ENCODE data around the gene SURF1. TPM values are rescaled to one million over a fixed set of nuclear protein-coding genes. Genes with fewer than 3 reads are reported as not detected.

The SURF1 gene
- total RNA-seq, 1 experiment from 2014 or later, result 45.6 TPM

DNA sequence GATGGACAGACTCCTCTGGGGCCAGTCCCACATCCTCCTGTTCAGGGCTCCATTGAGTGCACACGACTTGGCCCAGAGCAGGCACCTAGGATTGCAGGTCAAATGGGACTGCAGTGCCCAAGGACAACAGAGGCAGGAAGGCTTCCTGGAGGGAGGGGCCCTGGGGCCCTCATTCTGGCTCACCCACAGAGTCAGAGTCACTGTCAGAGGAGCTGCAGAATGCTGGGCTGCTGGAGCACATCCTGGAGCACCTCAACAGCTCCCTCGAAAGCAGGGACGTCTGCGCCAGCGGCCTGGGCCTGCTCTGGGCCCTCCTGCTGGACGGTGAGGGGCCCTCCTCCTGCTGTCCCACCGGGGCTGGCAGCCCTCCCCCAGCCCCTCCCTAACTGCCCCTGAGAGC is 46.4 kb upstream of the SURF1 start:
- Histone ChIP-seq H3K9me3 (ENCODE audit: control insufficient read depth, insufficient read depth, low read depth, low read length) (no peaks in the 10 kb centered on the region), H3K27me3 (ENCODE audit: control insufficient read depth, insufficient read depth, low read length) (no peaks in the 10 kb centered on the region), H3K27ac (ENCODE audit: low read length) (no peak overlapping the region), H3K4me1 (ENCODE audit: control insufficient read depth, insufficient read depth, low read length) (no peaks in the 10 kb centered on the region), H3K36me3 (ENCODE audit: control insufficient read depth, insufficient read depth, low read length) (no peaks in the 10 kb centered on the region), H3K4me3 (ENCODE audit: low read depth in 2 of 2, low read length in 2 of 2) (no peak overlapping the region)
- TF ChIP-seq SIN3A (IDR thresholded peaks at IDR 0.05; ENCODE audit: borderline replicate concordance, insufficient read depth, low read depth, low read length) (no peak), REST (IDR thresholded peaks at IDR 0.05; ENCODE audit: insufficient read depth in 1 of 2, low read depth in 2 of 2, low read length in 1 of 2) (no peak), TCF7L2 (IDR thresholded peaks at IDR 0.05; ENCODE audit: low read depth, low read length) (no peak), POLR2AphosphoS5 (IDR thresholded peaks at IDR 0.05; ENCODE audit: low read depth, low read length) (no peak)
- TF ChIP-seq, protein P1, sequence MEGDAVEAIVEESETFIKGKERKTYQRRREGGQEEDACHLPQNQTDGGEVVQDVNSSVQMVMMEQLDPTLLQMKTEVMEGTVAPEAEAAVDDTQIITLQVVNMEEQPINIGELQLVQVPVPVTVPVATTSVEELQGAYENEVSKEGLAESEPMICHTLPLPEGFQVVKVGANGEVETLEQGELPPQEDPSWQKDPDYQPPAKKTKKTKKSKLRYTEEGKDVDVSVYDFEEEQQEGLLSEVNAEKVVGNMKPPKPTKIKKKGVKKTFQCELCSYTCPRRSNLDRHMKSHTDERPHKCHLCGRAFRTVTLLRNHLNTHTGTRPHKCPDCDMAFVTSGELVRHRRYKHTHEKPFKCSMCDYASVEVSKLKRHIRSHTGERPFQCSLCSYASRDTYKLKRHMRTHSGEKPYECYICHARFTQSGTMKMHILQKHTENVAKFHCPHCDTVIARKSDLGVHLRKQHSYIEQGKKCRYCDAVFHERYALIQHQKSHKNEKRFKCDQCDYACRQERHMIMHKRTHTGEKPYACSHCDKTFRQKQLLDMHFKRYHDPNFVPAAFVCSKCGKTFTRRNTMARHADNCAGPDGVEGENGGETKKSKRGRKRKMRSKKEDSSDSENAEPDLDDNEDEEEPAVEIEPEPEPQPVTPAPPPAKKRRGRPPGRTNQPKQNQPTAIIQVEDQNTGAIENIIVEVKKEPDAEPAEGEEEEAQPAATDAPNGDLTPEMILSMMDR (IDR thresholded peaks at IDR 0.05), result no peak
- no TSS peak for BruUV-seq (replicated peaks)
- DNase-seq (ENCODE audit: low read depth, low spot score) (no peak), ATAC-seq (no peak)
- POLR2A ChIA-PET, result no interaction called here
- CTCF ChIA-PET, result interaction anchor here (0.6 kb wide), 1 partner anchor 84 kb away, joined by 5 read pairs; no protein-coding TSS in a partner anchor
- intact Hi-C loops (cut with micrococcal nuclease; ENCODE audit: unreplicated experiment) (no loop called here), in situ Hi-C loops (cut with HindIII; ENCODE audit: low pct_unique_long_range_greater_than_20kb, low sequenced_read_pairs) (no loop called here)

- BruUV-seq (replicated peaks), result no TSS peak
- H3K4me3 ChIP-seq (ENCODE audit: low read depth in 2 of 2, low read length in 2 of 2), result no peak overlapping the region
- no peaks in the 10 kb centered on the region for H3K9me3 ChIP-seq (ENCODE audit: control insufficient read depth, insufficient read depth, low read depth, low read length)
- TF ChIP-seq TCF7L2 (IDR thresholded peaks at IDR 0.05; ENCODE audit: low read depth, low read length) (no peak), SIN3A (IDR thresholded peaks at IDR 0.05; ENCODE audit: borderline replicate concordance, insufficient read depth, low read depth, low read length) (no peak), POLR2AphosphoS5 (IDR thresholded peaks at IDR 0.05; ENCODE audit: low read depth, low read length) (no peak), REST (IDR thresholded peaks at IDR 0.05; ENCODE audit: insufficient read depth in 1 of 2, low read depth in 2 of 2, low read length in 1 of 2) (no peak)
- TF ChIP-seq, protein P1 (IDR thresholded peaks at IDR 0.05), result no peak
- ATAC-seq (no peak), DNase-seq (ENCODE audit: low read depth, low spot score) (no peak)
- H3K27me3 ChIP-seq (ENCODE audit: control insufficient read depth, insufficient read depth, low read length), result no peaks in the 10 kb centered on the region
- H3K27ac ChIP-seq (ENCODE audit: low read length), result no peak overlapping the region
- in situ Hi-C loops (cut with HindIII; ENCODE audit: low pct_unique_long_range_greater_than_20kb, low sequenced_read_pairs) (no loop called here), intact Hi-C loops (cut with micrococcal nuclease; ENCODE audit: unreplicated experiment) (no loop called here)
- H3K4me1 ChIP-seq (ENCODE audit: control insufficient read depth, insufficient read depth, low read length), result no peaks in the 10 kb centered on the region
- CTCF ChIA-PET, result interaction anchor here (0.7 kb wide), 1 partner anchor 160 kb away, joined by 8 read pairs; no protein-coding TSS in a partner anchor
- no peaks in the 10 kb centered on the region for H3K36me3 ChIP-seq (ENCODE audit: control insufficient read depth, insufficient read depth, low read length)
- POLR2A ChIA-PET, result no interaction called here
Measured at GRCh38 chr9:133401588-133401987, 45.3 kb upstream of the SURF1 start.
